ENCODE data around the gene RERE. TPM values are rescaled to one million over a fixed set of nuclear protein-coding genes. Genes with fewer than 3 reads are reported as not detected.

RERE gene
- 19.2 and 22.7 TPM in 2 replicates for total RNA-seq

GRCh38 chr1:8817412-8818324 lies at the start of gene RERE:
RERE (minus strand) TSS chr1:8817640.
- FAIRE-seq: no peak

GRCh38 chr1:8866792-8867415 lies 49.5 kb upstream of the RERE start:
- no peak for FAIRE-seq
- Histone ChIP-seq H3K27me3 (ENCODE audit: control insufficient read depth, insufficient read depth, low read length) (no peaks in the 10 kb centered on the region), H3K36me3 (ENCODE audit: control insufficient read depth, insufficient read depth, low read length) (peaks cover 81% of the 10 kb centered on the region), H3K4me3 (ENCODE audit: low read depth, low read length) (no peak overlapping the region)
- no peak for DNase-seq (ENCODE audit: low read depth)
- no peak for TF ChIP-seq CTCF (IDR thresholded peaks at IDR 0.05; ENCODE audit: insufficient read depth, low read length, severe bottlenecking)

More at GRCh38 chr1:8817412-8818324, at the start of gene RERE:
- Histone ChIP-seq H3K27me3 (ENCODE audit: control insufficient read depth, insufficient read depth, low read length) (no peaks in the 10 kb centered on the region), H3K4me3 (ENCODE audit: low read depth, low read length) (peak within 1 kb of the TSS; percentile 87), H3K36me3 (ENCODE audit: control insufficient read depth, insufficient read depth, low read length) (no peaks in the 10 kb centered on the region)
- peak; percentile 16 for TF ChIP-seq CTCF (IDR thresholded peaks at IDR 0.05; ENCODE audit: insufficient read depth, low read length, severe bottlenecking)
- DNase-seq (ENCODE audit: low read depth): peak; percentile 68

GRCh38 chr1:8866173-8866791 lies 48.8 kb upstream of the RERE start:
- H3K4me3 ChIP-seq (ENCODE audit: low read depth, low read length): no peak overlapping the region
- FAIRE-seq: no peak
- DNase-seq (ENCODE audit: low read depth): no peak
- TF ChIP-seq CTCF (IDR thresholded peaks at IDR 0.05; ENCODE audit: insufficient read depth, low read length, severe bottlenecking): no peak
- peaks cover 77% of the 10 kb centered on the region for H3K36me3 ChIP-seq (ENCODE audit: control insufficient read depth, insufficient read depth, low read length)
- no peaks in the 10 kb centered on the region for H3K27me3 ChIP-seq (ENCODE audit: control insufficient read depth, insufficient read depth, low read length)

- no peak overlapping the region for H3K4me3 ChIP-seq (ENCODE audit: low read depth, low read length)
- FAIRE-seq: no peak
- H3K27me3 ChIP-seq (ENCODE audit: control insufficient read depth, insufficient read depth, low read length): no peaks in the 10 kb centered on the region
- no peak for TF ChIP-seq CTCF (IDR thresholded peaks at IDR 0.05; ENCODE audit: insufficient read depth, low read length, severe bottlenecking)
- peaks cover 76% of the 10 kb centered on the region for H3K36me3 ChIP-seq (ENCODE audit: control insufficient read depth, insufficient read depth, low read length)
- DNase-seq (ENCODE audit: low read depth): no peak
Measured at GRCh38 chr1:8864713-8865344, 47.4 kb upstream of the RERE start.

GRCh38 chr1:8863794-8864233 lies 46.4 kb upstream of the RERE start:
- TF ChIP-seq CTCF (IDR thresholded peaks at IDR 0.05; ENCODE audit: insufficient read depth, low read length, severe bottlenecking): no peak
- Histone ChIP-seq H3K4me3 (ENCODE audit: low read depth, low read length) (no peak overlapping the region), H3K36me3 (ENCODE audit: control insufficient read depth, insufficient read depth, low read length) (peaks cover 72% of the 10 kb centered on the region), H3K27me3 (ENCODE audit: control insufficient read depth, insufficient read depth, low read length) (no peaks in the 10 kb centered on the region)
- DNase-seq (ENCODE audit: low read depth) (no peak), FAIRE-seq (no peak)

Measured in bronchial epithelial cell (primary cell).